ENCODE data around the gene ARNT2. TPM values are rescaled to one million over a fixed set of nuclear protein-coding genes. Genes with fewer than 3 reads are reported as not detected.

Gene ARNT2
- total RNA-seq, 1 experiment from 2014 or later = 7.4 TPM

DNA sequence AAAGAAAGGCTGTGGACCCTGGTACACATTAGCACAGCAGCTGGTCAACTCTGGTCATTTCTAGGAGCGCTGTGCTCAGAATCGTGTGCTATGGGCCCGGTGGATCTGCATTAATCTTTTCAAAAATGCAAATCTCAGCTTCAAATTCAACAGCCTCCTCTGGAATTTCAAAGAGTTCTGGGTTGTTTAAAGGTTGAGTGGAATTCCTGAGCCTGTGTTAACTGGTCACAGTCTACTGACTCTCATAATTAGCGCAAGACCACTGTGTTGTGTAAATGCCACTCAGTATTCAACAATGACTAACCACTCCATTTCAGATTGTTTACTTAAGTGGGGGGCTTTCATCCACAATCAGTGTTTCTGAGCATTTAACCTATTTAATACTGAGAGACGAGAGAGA is 2.7 kb upstream of the ARNT2 start:
- no peak for DNase-seq
- 0 out of 2 replicates have a peak, but pooled peaks cover 2% of the 10 kb centered on the region for H3K27me3 ChIP-seq
- no peaks in the 10 kb centered on the region for H3K9me3 ChIP-seq
- H3K36me3 ChIP-seq = no peaks in the 10 kb centered on the region; the same call in 1 of the 2 replicates
- H3K4me3 ChIP-seq = no peak overlapping the region

DNA sequence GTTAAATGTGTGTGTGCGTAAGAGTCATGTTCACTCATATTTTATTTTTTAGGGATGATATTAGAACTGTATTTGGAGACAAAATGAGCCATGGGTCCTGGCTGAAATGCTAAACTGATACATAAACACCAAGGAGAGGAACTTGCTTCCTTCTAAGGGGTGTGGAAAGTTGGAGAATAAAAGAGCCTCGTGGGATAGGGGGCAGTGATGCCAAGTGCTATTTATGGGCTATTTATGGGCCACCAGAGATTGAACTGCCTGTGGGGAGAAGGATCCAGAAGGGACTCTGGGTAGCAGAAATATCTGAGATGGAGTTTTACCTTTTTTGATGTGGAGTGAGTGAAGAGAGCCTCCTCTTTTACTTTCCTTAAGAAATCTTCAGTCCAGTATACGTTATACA is 1.8 kb upstream of the ARNT2 start:
- no peaks in the 10 kb centered on the region for H3K27me3 ChIP-seq
- no peaks in the 10 kb centered on the region for H3K9me3 ChIP-seq
- no peaks in the 10 kb centered on the region; the same call in 1 of the 2 replicates for H3K36me3 ChIP-seq
- H3K4me3 ChIP-seq = no peak overlapping the region
- no peak for DNase-seq

DNA sequence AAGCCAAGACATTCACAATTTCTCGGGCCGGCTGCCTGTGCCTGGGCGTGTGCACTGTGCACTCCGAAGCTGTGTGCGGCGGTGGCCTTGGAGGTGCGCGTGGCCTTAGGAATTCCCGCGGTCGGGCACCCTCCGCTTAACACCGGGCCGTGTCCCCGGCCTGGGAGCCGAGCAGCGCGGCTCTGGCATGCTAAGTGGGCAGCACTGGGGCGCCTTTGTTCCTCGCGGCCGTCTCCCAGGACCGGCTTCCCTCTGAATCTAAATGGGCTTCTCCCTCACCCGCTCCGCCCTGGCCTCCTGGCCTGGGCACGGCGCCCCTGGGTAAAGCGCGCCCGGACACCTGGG is 498 bp upstream of the ARNT2 start:
- DNase-seq = peak; percentile 27

DNA sequence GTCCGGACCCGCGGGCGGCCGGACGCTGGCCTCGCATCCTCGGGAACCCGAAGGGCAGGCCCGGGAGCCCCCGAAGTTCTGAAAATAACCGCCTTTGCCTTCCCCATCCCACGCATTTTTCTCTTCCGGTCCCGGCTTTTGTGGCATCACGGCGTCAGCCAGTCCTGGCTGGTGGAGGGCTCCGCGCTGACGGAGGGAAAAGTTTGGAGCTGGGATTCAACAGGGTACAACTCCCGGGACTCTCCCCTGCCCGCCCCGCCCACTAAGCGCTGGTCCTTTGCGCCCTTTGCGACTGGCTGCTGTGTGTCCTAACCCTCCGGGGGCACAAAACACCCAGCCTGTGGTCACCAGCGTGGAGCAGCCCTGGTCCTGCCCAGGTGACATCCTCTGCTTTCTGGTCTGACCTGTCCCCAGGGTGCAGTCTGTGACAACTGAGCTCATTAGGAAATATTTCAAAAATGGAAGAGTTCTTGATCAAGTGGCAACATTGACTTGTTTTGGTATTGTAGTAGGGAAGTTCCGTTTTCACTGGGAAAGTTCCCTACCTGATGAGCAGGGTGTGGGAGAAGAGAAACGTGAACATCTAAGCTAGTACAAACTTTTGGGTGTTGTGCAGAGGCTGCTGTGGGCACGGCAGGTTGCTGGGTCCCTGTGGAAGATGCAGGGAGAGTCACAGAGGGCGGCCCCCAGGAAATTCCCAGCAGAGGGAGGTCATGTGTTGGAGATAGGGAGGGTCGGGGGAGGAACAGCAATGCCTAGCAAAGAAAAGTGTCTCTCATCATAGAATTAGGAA is 775 bp downstream of the ARNT2 start:
- Histone ChIP-seq H3K27me3 (no peaks in the 10 kb centered on the region), H3K36me3 (no peaks in the 10 kb centered on the region; the same call in 1 of the 2 replicates), H3K9me3 (no peaks in the 10 kb centered on the region), H3K4me3 (peak overlapping the region; percentile 59)
- peak; percentile 62 for DNase-seq

More for the DNA sequence above, 498 bp upstream of the ARNT2 start:
- H3K9me3 ChIP-seq = no peaks in the 10 kb centered on the region
- H3K27me3 ChIP-seq = no peaks in the 10 kb centered on the region
- H3K4me3 ChIP-seq = peak overlapping the region; percentile 59
- no peaks in the 10 kb centered on the region; the same call in 1 of the 2 replicates for H3K36me3 ChIP-seq

DNA sequence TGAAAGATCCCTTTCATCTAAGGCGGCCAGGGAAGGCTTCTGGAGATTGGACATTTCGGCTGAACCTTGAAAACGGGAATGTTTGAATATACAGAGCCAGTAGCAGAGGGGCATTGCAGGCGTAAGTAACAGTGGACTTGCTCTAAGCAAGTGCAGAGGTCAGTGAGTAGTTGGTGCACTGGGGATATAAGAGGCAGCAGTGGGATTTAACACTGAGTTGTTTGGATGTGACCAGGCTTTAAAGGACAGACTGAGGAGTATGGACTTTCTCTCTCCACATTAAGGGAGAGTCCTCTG is 1.3 kb downstream of the ARNT2 start:
- no peaks in the 10 kb centered on the region; the same call in 1 of the 2 replicates for H3K36me3 ChIP-seq
- no peaks in the 10 kb centered on the region for H3K27me3 ChIP-seq
- no peaks in the 10 kb centered on the region for H3K9me3 ChIP-seq
- H3K4me3 ChIP-seq = no peak overlapping the region
- DNase-seq = no peak

DNA sequence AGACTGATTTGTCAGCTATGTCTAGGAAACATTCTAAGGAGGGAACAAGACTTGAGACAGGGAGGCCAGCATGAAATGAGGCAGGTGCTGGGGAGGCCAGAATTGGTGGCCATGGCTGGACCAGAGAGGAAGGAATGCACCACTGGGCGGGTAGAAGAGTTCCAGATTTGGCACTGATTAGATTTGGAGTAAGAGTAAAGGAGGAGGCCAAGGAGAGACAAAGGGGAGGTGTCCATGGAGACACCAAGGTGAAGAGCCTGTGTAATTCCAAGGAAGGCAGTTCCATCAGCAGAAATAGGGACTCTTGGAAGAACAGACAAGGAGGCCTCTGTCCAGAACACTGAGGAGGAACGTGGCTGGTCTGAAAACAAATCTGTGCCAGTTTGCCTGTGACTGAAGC is 1.8 kb downstream of the ARNT2 start:
- Histone ChIP-seq H3K27me3 (no peaks in the 10 kb centered on the region), H3K36me3 (no peaks in the 10 kb centered on the region; the same call in 1 of the 2 replicates), H3K4me3 (no peak overlapping the region), H3K9me3 (no peaks in the 10 kb centered on the region)
- no peak for DNase-seq

DNA sequence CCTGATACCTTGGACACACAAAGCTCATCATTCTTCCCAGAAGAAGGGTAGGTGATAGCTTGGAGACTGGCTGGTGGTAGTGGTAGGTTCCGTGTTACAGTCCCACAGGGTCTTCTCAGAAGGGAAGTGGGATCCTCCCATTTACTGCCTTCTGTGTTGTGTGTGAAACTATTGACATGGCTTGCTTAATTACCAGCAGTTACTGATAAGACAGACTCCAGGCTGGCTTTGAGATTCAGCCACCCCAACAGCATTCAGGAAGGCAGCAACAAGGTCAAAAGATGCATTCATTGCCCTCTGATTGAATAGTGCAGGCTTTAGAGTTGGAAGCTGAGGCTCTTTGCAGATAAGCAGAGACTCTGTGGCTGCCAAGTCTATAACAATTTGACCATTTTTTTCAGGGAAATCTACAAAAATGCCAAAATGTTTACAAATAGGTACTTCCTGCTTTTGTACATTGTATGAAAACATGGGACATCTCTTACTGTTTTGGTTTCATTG is 7.7 kb downstream of the ARNT2 start:
- Histone ChIP-seq H3K9me3 (no peaks in the 10 kb centered on the region; the same call in 1 of the 2 replicates), H3K36me3 (no peaks in the 10 kb centered on the region), H3K4me3 (no peak overlapping the region), H3K27me3 (no peaks in the 10 kb centered on the region)
- no peak for DNase-seq

DNA sequence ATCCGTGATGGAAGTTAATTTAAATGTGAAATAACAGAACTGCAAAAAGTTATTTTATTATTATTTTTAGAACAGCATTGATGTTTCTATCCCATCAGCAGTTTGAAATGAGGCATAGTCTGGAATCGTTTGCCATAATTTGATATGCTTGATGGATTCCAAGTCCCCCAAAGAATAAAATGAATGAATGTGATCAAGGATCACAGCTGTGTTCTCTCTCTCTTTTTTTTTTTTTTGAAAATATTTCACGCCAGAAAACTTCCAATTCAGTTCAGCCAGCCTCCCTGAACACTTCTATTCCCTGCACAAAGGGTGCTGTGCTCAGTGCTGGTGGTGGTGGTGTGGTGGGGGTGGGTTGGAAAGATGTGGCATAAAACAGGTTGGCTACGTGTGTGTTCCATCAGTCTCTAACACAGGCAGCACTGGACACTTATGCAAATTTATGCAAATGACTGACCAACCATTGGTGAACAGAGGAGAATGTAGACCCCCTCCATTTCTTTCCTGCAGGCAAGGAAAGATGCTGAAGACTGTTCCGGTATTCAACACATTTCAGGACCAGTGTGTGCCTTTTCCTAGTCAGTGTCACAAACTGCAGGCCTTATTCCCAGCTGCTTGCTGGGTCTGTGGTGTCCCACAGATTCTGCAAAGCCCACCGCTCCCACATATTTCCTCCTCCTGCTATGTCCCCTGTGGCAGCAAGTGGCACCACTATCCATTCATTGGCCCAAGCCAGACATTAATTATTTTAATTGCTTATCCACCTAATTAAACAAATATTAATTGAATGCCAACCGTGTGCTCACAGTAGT is 10.6 kb downstream of the ARNT2 start:
- no peak overlapping the region for H3K4me3 ChIP-seq
- DNase-seq = no peak
- no peaks in the 10 kb centered on the region for H3K27me3 ChIP-seq
- no peaks in the 10 kb centered on the region; the same call in 1 of the 2 replicates for H3K9me3 ChIP-seq
- no peaks in the 10 kb centered on the region for H3K36me3 ChIP-seq

DNA sequence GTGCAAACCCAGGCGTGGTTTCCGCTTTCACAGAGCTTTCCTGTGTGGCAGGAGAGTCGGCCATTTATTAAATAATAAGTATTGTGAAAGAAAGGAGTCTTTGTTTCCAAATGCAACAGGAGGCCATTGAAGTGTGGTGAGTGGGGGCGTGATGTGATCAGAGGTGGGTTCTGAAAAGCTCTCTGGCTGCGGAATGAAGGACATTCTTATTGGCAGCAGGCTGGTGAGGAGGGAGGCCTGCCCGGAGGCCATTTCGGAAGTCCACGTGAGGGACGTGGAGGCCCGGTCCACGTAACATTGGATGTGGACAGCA is 11.1 kb downstream of the ARNT2 start:
- Histone ChIP-seq H3K4me3 (no peak overlapping the region), H3K36me3 (no peaks in the 10 kb centered on the region)
- no peak for DNase-seq

DNA sequence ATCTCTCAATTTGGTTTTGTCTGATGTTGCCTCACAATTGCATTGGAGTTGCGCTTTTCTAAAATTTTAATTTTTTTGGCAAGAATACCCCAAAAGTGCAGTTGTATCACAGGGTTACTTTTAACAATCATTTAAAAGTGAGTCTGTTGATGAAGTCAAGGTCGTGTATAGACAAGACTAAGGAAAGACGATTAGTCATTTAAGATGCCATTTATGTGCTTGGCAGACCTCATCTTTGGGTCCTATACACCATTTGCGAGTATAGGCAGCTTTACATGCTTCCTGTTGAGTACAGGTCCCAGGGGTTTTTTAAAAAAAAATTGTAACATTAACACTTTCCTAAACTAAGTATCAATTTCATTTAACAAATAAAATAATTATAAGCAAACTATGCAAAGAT is 12.5 kb downstream of the ARNT2 start:
- Histone ChIP-seq H3K27me3 (no peaks in the 10 kb centered on the region), H3K36me3 (no peaks in the 10 kb centered on the region), H3K9me3 (no peaks in the 10 kb centered on the region; the same call in none of the 2 replicates), H3K4me3 (no peak overlapping the region)
- no peak for DNase-seq

More for the DNA sequence above, 11.1 kb downstream of the ARNT2 start:
- no peaks in the 10 kb centered on the region; the same call in 1 of the 2 replicates for H3K9me3 ChIP-seq
- H3K27me3 ChIP-seq = no peaks in the 10 kb centered on the region

DNA sequence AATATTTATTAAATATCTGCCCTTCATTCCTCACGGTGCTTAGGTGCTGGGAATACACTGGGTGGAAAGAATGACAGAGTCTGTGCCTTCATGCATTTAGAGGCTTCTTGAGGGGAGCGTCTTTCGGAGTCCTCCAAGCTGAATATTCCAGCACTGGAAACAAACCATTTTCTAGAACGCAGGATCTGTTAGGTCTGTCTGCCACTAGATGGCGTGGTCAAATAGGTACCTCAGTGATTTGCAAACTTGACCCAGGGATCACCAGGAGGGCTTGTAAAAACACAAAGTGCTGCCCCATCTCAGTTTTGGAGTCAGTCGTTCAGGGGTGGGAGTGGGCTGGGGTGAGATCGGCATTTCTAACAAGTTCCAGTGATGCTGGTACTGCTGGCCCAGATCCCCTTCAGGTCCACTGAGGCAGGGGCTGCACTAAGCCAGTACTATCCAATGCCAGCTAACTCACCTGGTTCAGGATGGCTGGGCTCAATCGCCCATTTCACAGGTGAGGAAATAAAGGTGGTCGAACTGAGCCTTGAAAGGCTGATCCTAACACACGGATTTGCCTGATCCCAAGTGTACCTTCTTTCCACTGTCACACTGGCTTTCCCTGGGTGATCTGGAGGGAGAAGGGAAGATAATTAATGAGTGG is 14.8 kb downstream of the ARNT2 start:
- DNase-seq = peak; percentile 15
- H3K9me3 ChIP-seq = no peaks in the 10 kb centered on the region; the same call in none of the 2 replicates
- H3K36me3 ChIP-seq = no peaks in the 10 kb centered on the region
- H3K4me3 ChIP-seq = no peak overlapping the region
- H3K27me3 ChIP-seq = no peaks in the 10 kb centered on the region

DNA sequence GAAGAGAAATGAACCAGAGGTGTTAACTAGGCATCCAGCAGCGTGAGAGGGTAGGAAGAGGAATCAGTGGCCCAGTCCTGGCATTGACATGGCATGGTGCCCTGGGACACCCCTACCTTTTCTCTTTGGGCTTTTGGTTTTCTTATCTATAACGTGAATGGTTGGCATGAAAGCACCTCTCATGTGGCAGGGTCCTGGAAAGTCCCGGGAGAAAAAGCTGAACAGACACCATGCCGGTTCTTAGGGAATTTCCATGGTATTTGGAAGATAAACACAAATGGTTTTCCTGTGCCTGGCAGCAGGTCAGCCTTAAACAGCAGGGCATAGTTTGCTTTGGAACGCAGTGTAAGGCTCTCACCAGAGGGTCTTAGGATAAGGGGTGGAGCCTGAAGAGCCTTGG is 15.4 kb downstream of the ARNT2 start:
- DNase-seq = peak; percentile 11
- Histone ChIP-seq H3K4me3 (no peak overlapping the region), H3K27me3 (no peaks in the 10 kb centered on the region), H3K9me3 (no peaks in the 10 kb centered on the region; the same call in none of the 2 replicates), H3K36me3 (no peaks in the 10 kb centered on the region)

DNA sequence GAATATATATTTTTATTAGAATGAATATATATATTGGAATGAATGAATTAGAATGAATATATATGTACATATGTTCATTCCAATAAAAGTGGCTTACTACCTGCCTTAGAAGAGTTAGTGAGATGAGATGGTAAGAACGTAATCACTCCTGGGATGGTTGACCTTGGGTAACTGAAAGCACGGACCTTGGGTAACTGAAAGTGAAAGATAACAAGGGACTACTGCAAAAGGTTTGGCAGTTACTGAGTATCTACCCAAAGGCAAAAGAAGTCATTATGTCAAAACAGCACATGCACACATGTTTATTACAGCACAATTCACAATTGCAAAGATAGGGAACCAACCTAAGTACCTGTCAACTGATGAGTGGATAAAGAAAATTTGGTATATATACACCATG is 16.5 kb downstream of the ARNT2 start:
- Histone ChIP-seq H3K9me3 (no peaks in the 10 kb centered on the region; the same call in none of the 2 replicates), H3K27me3 (no peaks in the 10 kb centered on the region), H3K36me3 (no peaks in the 10 kb centered on the region), H3K4me3 (no peak overlapping the region)
- DNase-seq = no peak

DNA sequence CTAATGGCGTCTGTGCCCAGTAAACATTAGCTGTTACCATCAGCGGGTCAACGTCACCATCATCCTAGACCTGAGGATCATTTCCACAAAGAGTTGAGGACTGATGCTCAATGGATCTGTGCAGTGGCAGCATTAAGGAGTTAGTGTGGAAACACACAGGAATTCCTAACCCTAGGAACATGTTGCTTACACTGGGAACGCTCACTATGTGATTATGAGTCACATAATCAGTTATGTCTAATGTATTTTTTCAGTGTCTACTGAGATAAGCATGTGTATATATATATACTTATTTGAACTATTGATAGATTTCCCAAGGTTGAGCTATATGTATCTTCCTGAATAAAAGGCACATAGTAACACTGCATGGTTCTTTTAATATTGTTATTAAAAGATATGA is 19.0 kb downstream of the ARNT2 start:
- Histone ChIP-seq H3K9me3 (no peaks in the 10 kb centered on the region; the same call in 1 of the 2 replicates), H3K36me3 (no peaks in the 10 kb centered on the region), H3K27me3 (no peaks in the 10 kb centered on the region), H3K4me3 (no peak overlapping the region)
- no peak for DNase-seq

DNA sequence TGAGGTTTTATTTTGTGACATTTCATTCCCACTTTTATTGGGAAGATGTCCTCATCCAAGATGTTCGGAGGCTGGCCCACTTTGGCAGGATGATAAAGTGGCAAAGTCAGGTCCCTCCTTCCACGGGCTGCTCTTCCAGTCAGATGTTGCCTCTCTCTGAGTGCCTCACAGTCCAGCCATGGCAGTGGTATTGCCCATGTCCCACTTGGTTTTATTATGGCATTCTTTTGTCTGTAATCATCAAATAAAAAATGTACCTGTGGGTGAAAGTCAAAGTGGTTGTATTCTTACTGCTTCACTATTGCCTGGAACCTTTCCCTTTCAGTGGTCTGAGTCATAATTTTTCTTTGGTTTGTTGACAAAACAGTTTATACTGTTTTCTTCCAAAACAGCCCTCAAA is 20.2 kb downstream of the ARNT2 start:
- DNase-seq = no peak
- Histone ChIP-seq H3K27me3 (no peaks in the 10 kb centered on the region), H3K36me3 (no peaks in the 10 kb centered on the region)

DNA sequence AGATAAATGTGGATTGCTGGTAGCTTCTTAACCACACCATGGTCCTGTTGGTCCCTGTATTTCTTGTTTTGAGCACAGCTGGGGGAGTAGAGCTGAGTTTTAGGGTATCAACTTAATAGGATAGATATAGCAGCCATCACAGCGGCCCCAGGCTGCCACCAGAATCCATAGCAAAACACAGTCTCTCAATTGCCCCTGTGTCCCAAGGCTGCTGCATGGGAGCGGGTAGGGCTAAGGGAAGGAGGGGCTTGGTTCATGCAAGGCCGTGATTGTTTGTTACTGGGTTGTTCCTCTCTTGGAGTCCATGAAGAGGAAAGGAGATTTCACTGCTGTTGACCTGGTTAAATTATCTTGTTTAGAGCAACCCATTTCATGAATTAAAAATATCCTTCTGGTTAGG is 22.1 kb downstream of the ARNT2 start:
- DNase-seq = no peak
- Histone ChIP-seq H3K27me3 (no peaks in the 10 kb centered on the region), H3K4me3 (no peak overlapping the region), H3K36me3 (no peaks in the 10 kb centered on the region), H3K9me3 (no peaks in the 10 kb centered on the region; the same call in 1 of the 2 replicates)

More for the DNA sequence above, 20.2 kb downstream of the ARNT2 start:
- no peak overlapping the region for H3K4me3 ChIP-seq
- H3K9me3 ChIP-seq = no peaks in the 10 kb centered on the region; the same call in 1 of the 2 replicates

DNA sequence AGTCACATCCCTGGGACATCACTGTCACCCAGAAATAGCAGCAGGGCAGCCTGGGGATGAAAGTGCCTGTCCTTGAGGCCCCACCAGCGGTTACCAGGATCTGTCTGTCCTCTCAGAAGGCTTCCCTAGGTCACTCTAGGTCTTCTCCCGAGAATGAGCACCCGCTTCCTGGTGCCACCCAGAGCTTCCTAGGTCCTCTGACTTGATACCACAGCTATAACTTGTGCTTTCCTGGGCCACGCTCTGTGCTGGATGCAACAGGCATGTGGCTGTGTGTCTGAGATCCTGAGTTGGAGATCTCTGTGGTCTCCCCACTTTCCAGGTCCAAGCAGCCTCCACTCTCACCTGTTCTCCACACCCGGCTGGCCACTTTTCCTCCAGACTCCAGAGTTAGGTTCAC is 25.8 kb downstream of the ARNT2 start:
- no peak overlapping the region for H3K4me3 ChIP-seq
- H3K27me3 ChIP-seq = no peaks in the 10 kb centered on the region
- H3K9me3 ChIP-seq = no peaks in the 10 kb centered on the region
- H3K36me3 ChIP-seq = no peaks in the 10 kb centered on the region
- no peak for DNase-seq
